Kidney epithelial cell (primary cell): ENCODE results near the gene DCK. TPM values are rescaled to one million over a fixed set of nuclear protein-coding genes. Genes with fewer than 3 reads are reported as not detected.

Experiments
- DNase-seq: peaks from one replicate; pipeline ENCODE4 v3.0.0-alpha.2; 2010; ENCODE audit warnings: low read depth
- H3K27me3 ChIP-seq: 2 replicates; pipeline ENCODE4 v1.6.0; 2011; ENCODE audit warnings: low read length; ENCODE audit not compliant: control insufficient read depth, insufficient read depth
- H3K36me3 ChIP-seq: 2 replicates; pipeline ENCODE4 v1.5.1; 2011; ENCODE audit warnings: low read length; ENCODE audit not compliant: control insufficient read depth, insufficient read depth
- H3K4me3 ChIP-seq: 2 replicates; pipeline ENCODE4 v1.5.1; 2011; ENCODE audit warnings: low read depth, mild to moderate bottlenecking, control low read depth, low read length
- total RNA-seq: library from RNA; depleted of rRNA; stranded (reverse); fragments of >200 nt; gene quantifications from 2 replicates; pipeline ENCODE4 v1.2.3, GENCODE V29; 2015
- TF ChIP-seq, protein P1 (sequence below): IDR thresholded peaks from 2 replicates; pipeline ENCODE4 v1.5.1; 2011; ENCODE audit warnings: mild to moderate bottlenecking, moderate library complexity, low read length, control low read depth, inconsistent platforms; ENCODE audit not compliant: insufficient read depth, poor library complexity, severe bottlenecking

The DCK gene
- total RNA-seq = 16.1 and 20.3 TPM in 2 replicates

DNA sequence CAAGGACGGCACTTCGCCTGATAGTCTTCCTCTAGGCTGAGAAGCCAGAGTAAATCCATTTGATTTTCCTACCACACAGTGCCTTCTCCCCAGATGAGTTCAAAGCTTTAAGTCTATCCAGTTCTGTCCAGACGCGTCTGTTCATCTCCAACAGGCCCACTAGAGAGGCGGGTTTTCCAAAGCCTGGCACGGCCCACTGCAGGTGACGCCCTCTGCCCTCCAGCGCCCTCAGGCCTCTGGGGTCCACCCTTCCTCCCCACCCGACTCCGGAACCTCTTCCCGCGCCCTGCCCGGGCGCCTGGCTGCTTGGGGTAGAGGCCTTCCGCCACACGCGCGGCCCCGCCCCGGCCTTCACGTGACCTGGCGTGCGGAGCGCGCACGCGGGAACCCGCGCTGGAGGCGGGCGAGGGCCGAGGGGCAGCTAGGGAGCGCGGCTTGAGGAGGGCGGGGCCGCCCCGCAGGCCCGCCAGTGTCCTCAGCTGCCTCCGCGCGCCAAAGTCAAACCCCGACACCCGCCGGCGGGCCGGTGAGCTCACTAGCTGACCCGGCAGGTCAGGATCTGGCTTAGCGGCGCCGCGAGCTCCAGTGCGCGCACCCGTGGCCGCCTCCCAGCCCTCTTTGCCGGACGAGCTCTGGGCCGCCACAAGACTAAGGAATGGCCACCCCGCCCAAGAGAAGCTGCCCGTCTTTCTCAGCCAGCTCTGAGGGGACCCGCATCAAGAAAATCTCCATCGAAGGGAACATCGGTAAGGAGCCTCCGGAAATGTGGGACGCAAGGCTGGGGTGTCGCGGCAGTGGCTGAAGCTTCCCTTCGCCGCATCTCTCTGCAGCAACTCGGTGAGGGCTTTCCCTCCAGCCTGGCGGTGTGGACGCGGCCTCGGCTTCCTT lies at the start of gene DCK:
DCK (plus strand) TSS at position 469 of the 888 bp plus-strand sequence; CDS start at position 656, 187 bp downstream.
- H3K27me3 ChIP-seq = no peaks in the 10 kb centered on the region
- no peaks in the 10 kb centered on the region for H3K36me3 ChIP-seq
- DNase-seq = peak; percentile 44
- peak within 1 kb of the TSS; percentile 92 for H3K4me3 ChIP-seq
- TF ChIP-seq, protein P1, sequence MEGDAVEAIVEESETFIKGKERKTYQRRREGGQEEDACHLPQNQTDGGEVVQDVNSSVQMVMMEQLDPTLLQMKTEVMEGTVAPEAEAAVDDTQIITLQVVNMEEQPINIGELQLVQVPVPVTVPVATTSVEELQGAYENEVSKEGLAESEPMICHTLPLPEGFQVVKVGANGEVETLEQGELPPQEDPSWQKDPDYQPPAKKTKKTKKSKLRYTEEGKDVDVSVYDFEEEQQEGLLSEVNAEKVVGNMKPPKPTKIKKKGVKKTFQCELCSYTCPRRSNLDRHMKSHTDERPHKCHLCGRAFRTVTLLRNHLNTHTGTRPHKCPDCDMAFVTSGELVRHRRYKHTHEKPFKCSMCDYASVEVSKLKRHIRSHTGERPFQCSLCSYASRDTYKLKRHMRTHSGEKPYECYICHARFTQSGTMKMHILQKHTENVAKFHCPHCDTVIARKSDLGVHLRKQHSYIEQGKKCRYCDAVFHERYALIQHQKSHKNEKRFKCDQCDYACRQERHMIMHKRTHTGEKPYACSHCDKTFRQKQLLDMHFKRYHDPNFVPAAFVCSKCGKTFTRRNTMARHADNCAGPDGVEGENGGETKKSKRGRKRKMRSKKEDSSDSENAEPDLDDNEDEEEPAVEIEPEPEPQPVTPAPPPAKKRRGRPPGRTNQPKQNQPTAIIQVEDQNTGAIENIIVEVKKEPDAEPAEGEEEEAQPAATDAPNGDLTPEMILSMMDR = no peak

DNA sequence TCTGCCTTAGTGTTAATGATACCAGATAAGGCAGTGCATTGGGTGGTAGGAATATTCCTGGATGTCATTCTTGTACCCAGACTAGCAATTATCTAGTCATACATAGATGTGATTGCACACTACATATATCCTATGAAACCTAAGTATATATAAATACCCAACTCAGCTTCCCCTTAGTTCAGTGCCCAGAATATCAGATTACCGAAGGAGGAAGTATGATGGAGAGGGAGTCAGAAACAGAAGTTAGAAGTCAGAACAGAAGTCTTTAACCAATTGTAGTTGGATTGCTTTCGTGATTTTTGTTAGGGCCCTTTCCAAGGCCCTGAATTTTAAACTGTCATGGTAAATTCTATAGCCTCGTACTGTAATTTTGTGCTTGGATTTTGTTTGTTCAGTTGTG lies 48.4 kb upstream of the DCK start:
- TF ChIP-seq, protein P1 = no peak
- H3K36me3 ChIP-seq = no peaks in the 10 kb centered on the region
- no peak for DNase-seq
- H3K27me3 ChIP-seq = no peaks in the 10 kb centered on the region
- H3K4me3 ChIP-seq = no peak overlapping the region

DNA sequence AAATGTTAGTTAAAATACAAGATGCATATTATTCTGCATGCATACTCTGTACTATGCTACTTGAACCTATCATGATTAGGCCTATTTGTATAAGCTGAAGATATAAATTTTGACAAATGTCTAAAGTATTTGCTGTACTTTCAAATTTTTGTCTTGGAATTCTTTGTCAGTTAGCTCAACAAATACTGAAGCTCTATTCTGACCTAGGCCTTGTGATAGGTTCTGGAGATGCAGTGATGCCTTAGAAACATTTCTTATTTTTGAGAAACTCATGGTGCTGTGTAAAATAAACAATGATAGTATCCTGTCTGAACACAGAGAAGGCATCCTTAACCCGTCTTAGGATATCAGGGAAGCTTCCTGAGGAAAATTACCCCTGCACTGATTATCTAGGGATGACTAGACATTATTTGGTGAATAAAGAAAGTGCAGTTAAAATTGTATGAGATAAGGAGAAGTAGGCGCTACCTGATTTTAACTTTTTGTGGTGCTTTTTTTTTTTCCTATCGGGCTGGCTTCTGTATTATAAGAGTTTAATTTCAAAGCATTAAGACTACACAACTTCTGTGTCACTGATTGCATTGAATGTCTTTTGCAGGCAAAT lies 47.9 kb upstream of the DCK start:
- no peak for DNase-seq
- no peaks in the 10 kb centered on the region for H3K36me3 ChIP-seq
- no peaks in the 10 kb centered on the region for H3K27me3 ChIP-seq
- TF ChIP-seq, protein P1 = no peak
- no peak overlapping the region for H3K4me3 ChIP-seq

DNA sequence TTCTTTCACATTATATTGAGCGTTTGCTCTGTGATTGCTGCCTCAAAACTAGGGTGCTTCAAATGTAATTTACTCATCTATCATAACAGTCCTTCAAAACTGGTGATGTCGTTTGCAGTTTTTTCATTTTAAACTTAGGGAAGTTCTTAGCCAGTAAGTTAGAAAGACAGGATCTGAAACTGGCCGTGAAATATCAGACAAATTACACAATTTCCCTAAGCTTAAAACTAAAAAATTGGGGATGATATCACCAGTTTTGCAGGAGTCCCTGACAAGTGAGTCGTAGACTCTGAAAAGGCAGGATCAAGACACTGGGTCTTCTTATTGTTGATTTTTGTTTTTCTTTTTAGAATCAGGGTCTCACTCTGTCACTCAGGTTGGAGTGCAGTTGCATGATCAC lies 46.5 kb upstream of the DCK start:
- H3K4me3 ChIP-seq = no peak overlapping the region
- no peaks in the 10 kb centered on the region for H3K36me3 ChIP-seq
- no peaks in the 10 kb centered on the region for H3K27me3 ChIP-seq
- TF ChIP-seq, protein P1 = no peak
- no peak for DNase-seq

DNA sequence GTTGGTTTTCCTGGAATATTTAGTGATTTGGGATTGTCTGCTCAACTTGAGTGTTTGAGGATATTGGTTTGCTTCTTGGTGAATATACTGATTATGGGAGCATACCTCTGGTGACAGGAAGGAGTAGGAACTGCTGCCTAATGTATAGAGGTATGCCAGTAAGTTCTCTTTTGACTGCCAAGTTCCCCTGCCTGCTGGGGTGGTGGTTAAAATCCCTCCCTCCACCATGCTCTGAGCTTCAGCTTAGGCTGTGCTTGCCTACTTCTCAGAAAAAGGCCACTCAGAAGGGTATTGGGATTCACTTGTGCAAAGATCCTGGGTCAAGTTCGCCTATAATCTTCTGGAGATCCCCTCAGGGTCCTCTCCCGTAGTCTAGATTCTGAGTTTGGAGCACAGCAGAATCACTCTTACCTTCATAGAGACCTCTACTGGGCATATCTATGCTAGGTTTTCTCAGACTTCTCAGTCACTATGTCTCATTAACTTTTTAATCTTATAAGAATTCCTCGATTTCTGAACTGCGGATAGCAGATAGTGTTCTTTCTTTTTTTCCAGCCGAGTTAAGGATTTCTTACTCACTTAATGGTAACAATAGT lies 44.7 kb upstream of the DCK start:
- no peaks in the 10 kb centered on the region for H3K27me3 ChIP-seq
- TF ChIP-seq, protein P1 = no peak
- no peak overlapping the region for H3K4me3 ChIP-seq
- no peaks in the 10 kb centered on the region for H3K36me3 ChIP-seq
- DNase-seq = no peak
